Measurements from ENCODE around the gene FAM180A.

The FAM180A gene

GRCh38 chr7:135714534-135715009, 34.0 kb downstream of the FAM180A start:
- TF ChIP-seq REST (IDR thresholded peaks at IDR 0.05; ENCODE audit: insufficient replicate concordance, low read depth) (no peak), CTCF (IDR thresholded peaks at IDR 0.05; ENCODE audit: insufficient read depth, low read length) (no peak), POLR2AphosphoS5 (IDR thresholded peaks at IDR 0.05; ENCODE audit: low read depth) (no peak), SPI1 (IDR thresholded peaks at IDR 0.05; ENCODE audit: borderline replicate concordance, low read depth) (no peak), GABPA (IDR thresholded peaks at IDR 0.05; ENCODE audit: low read depth) (no peak)
- Histone ChIP-seq H3K27me3 (ENCODE audit: insufficient read depth, poor library complexity, severe bottlenecking) (no peaks in the 10 kb centered on the region), H3K4me3 (replicated peaks; ENCODE audit: insufficient read depth, low read length) (no peak overlapping the region), H3K27ac (replicated peaks) (no peak overlapping the region)
- no peak for DNase-seq (ENCODE audit: low read depth in 1 of 2, low spot score in 1 of 2)

- no peak overlapping the region for H3K4me3 ChIP-seq (replicated peaks; ENCODE audit: insufficient read depth, low read length)
- no peak for TF ChIP-seq POLR2AphosphoS5 (IDR thresholded peaks at IDR 0.05; ENCODE audit: low read depth)
- TF ChIP-seq SPI1 (IDR thresholded peaks at IDR 0.05; ENCODE audit: borderline replicate concordance, low read depth), result no peak
- TF ChIP-seq CTCF (IDR thresholded peaks at IDR 0.05; ENCODE audit: insufficient read depth, low read length), result no peak
- no peak for TF ChIP-seq REST (IDR thresholded peaks at IDR 0.05; ENCODE audit: insufficient replicate concordance, low read depth)
- no peak for TF ChIP-seq GABPA (IDR thresholded peaks at IDR 0.05; ENCODE audit: low read depth)
- H3K27me3 ChIP-seq (ENCODE audit: insufficient read depth, poor library complexity, severe bottlenecking), result no peaks in the 10 kb centered on the region
- DNase-seq (ENCODE audit: low read depth in 1 of 2, low spot score in 1 of 2), result no peak
- no peak overlapping the region for H3K27ac ChIP-seq (replicated peaks)
Observed at GRCh38 chr7:135713836-135714470, 34.7 kb downstream of the FAM180A start.

GRCh38 chr7:135712796-135713195, 35.8 kb downstream of the FAM180A start:
- no peak for DNase-seq (ENCODE audit: low read depth in 1 of 2, low spot score in 1 of 2)
- H3K27me3 ChIP-seq (ENCODE audit: insufficient read depth, poor library complexity, severe bottlenecking), result no peaks in the 10 kb centered on the region
- TF ChIP-seq REST (IDR thresholded peaks at IDR 0.05; ENCODE audit: insufficient replicate concordance, low read depth), result no peak
- no peak for TF ChIP-seq SPI1 (IDR thresholded peaks at IDR 0.05; ENCODE audit: borderline replicate concordance, low read depth)
- TF ChIP-seq CTCF (IDR thresholded peaks at IDR 0.05; ENCODE audit: insufficient read depth, low read length), result no peak

More at GRCh38 chr7:135712796-135713195, 35.8 kb downstream of the FAM180A start:
- H3K27ac ChIP-seq (replicated peaks), result no peak overlapping the region
- H3K4me3 ChIP-seq (replicated peaks; ENCODE audit: insufficient read depth, low read length), result no peak overlapping the region

Measured in HL-60 (cell line).